ENCODE results near the gene RAPGEF2.
A peak's percentile ranks its signal among the peaks of the same experiment; 100 is the strongest.
"Not testable (repeated sequence)": the region's sequence is repeated elsewhere in the genome, so short reads cannot be mapped to it uniquely, and the experiment has no call there.

Gene RAPGEF2

GRCh38 chr4:159102622-159103383, at the start of gene RAPGEF2:
Gene RAPGEF2, plus strand, starts transcription at chr4:159103079. Its CDS starts 1,084 bp downstream, at chr4:159104163.
- DNase-seq = peak; percentile 9 to 93 (median 83)

- DNase-seq = no peak
Measured at GRCh38 chr4:159055833-159056232, 47.0 kb upstream of the RAPGEF2 start.

- peak in 28 of 51 donors; percentile 1 to 65 (median 12) for DNase-seq
Measured at GRCh38 chr4:159060161-159060560, 42.7 kb upstream of the RAPGEF2 start.

GRCh38 chr4:159062381-159062780, 40.5 kb upstream of the RAPGEF2 start:
- no peak for DNase-seq

- DNase-seq = no peak
Measured at GRCh38 chr4:159065513-159066240, 37.2 kb upstream of the RAPGEF2 start.

- DNase-seq = not testable (repeated sequence)
Measured at GRCh38 chr4:159068139-159068538, 34.7 kb upstream of the RAPGEF2 start.

- no peak for DNase-seq
Measured at GRCh38 chr4:159069922-159070321, 33.0 kb upstream of the RAPGEF2 start.

- peak in 17 of 51 donors; percentile 0 to 64 (median 11) for DNase-seq
Measured at GRCh38 chr4:159070742-159071141, 32.1 kb upstream of the RAPGEF2 start.

GRCh38 chr4:159071178-159071968, 31.5 kb upstream of the RAPGEF2 start:
- DNase-seq = no peak

- DNase-seq = no peak
Measured at GRCh38 chr4:159071969-159072765, 30.7 kb upstream of the RAPGEF2 start.

GRCh38 chr4:159075531-159075932, 27.3 kb upstream of the RAPGEF2 start:
- DNase-seq = no peak

- DNase-seq = not testable (repeated sequence)
Measured at GRCh38 chr4:159077018-159077417, 25.9 kb upstream of the RAPGEF2 start.

GRCh38 chr4:159077702-159078495, 25.0 kb upstream of the RAPGEF2 start:
- DNase-seq = no peak

- no peak for DNase-seq
Measured at GRCh38 chr4:159079074-159079473, 23.8 kb upstream of the RAPGEF2 start.

- DNase-seq = no peak
Measured at GRCh38 chr4:159086606-159087005, 16.3 kb upstream of the RAPGEF2 start.

- DNase-seq = no peak
Measured at GRCh38 chr4:159090255-159090654, 12.6 kb upstream of the RAPGEF2 start.

GRCh38 chr4:159094156-159094555, 8.7 kb upstream of the RAPGEF2 start:
- not testable (repeated sequence) for DNase-seq

- DNase-seq = no peak
Measured at GRCh38 chr4:159096434-159096833, 6.4 kb upstream of the RAPGEF2 start.

- no peak for DNase-seq
Measured at GRCh38 chr4:159097144-159097543, 5.7 kb upstream of the RAPGEF2 start.

GRCh38 chr4:159097785-159098184, 5.1 kb upstream of the RAPGEF2 start:
- DNase-seq = no peak
